Measurements from ENCODE around the gene HMX2.

- TF ChIP-seq, protein P1, sequence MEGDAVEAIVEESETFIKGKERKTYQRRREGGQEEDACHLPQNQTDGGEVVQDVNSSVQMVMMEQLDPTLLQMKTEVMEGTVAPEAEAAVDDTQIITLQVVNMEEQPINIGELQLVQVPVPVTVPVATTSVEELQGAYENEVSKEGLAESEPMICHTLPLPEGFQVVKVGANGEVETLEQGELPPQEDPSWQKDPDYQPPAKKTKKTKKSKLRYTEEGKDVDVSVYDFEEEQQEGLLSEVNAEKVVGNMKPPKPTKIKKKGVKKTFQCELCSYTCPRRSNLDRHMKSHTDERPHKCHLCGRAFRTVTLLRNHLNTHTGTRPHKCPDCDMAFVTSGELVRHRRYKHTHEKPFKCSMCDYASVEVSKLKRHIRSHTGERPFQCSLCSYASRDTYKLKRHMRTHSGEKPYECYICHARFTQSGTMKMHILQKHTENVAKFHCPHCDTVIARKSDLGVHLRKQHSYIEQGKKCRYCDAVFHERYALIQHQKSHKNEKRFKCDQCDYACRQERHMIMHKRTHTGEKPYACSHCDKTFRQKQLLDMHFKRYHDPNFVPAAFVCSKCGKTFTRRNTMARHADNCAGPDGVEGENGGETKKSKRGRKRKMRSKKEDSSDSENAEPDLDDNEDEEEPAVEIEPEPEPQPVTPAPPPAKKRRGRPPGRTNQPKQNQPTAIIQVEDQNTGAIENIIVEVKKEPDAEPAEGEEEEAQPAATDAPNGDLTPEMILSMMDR (conservative IDR thresholded peaks at IDR 0.05 in 1 of 2, IDR thresholded peaks at IDR 0.05 in 1 of 2; ENCODE audit: low read depth in 1 of 2, low read length in 2 of 2): no peak
- TF ChIP-seq EZH2 (IDR thresholded peaks at IDR 0.05; ENCODE audit: low read length, missing control alignments): no peak
These were observed at the start of gene HMX2 for GRCh38 chr10:123147635-123148413.

Data from fibroblast of lung (primary cell).